ENCODE data around the gene BRD4. TPM values are rescaled to one million over a fixed set of nuclear protein-coding genes. Genes with fewer than 3 reads are reported as not detected.

The BRD4 gene
- total and polyA plus RNA-seq, 2 donors (not counting 3 experiments of a cell fraction or from before 2014, with no cell fraction given): 14.9 to 125 TPM

GRCh38 chr19:15257782-15258181 lies 74.6 kb downstream of the BRD4 start:
- H3K36me3 ChIP-seq (ENCODE audit: control insufficient read depth in 2 of 2, extremely low read depth in 1 of 2, insufficient read depth in 2 of 2, low read length in 2 of 2): peaks cover 24 to 79% of the 10 kb centered on the region in 2 experiments
- no peaks in the 10 kb centered on the region for H3K27me3 ChIP-seq (ENCODE audit: control insufficient read depth in 2 of 2, insufficient read depth in 2 of 2, low read length in 2 of 2)
- no peak for TF ChIP-seq FOS (IDR thresholded peaks at IDR 0.05; ENCODE audit: borderline replicate concordance, insufficient read depth, low read length)
- no peak for TF ChIP-seq MYC (IDR thresholded peaks at IDR 0.05; ENCODE audit: low read depth, low read length)
- TF ChIP-seq MAX (IDR thresholded peaks at IDR 0.05; ENCODE audit: insufficient read depth, insufficient read length): no peak
- TF ChIP-seq POLR2AphosphoS5 (IDR thresholded peaks at IDR 0.05; ENCODE audit: insufficient read depth, low read depth, low read length): no peak
- TF ChIP-seq EZH2 (IDR thresholded peaks at IDR 0.05; ENCODE audit: borderline replicate concordance, low read depth, low read length, severe bottlenecking): no peak
- TF ChIP-seq CTCF (IDR thresholded peaks at IDR 0.05; ENCODE audit: extremely low read depth in 1 of 2, insufficient read depth in 1 of 2, low read depth in 1 of 2, low read length in 2 of 2): no peak
- no peak for TF ChIP-seq GATA2 (IDR thresholded peaks at IDR 0.05; ENCODE audit: insufficient read depth, insufficient read length, low read depth, low read length)
- no peak for TF ChIP-seq POLR2A (IDR thresholded peaks at IDR 0.05; ENCODE audit: low read depth, low read length)
- TF ChIP-seq JUN (IDR thresholded peaks at IDR 0.05; ENCODE audit: borderline replicate concordance, insufficient read depth, insufficient read length, low read depth): no peak
- H3K9me1 ChIP-seq (replicated peaks; ENCODE audit: control insufficient read depth, extremely low read depth, insufficient read depth, low read length): no peaks in the 10 kb centered on the region
- no peak overlapping the region for H3K27ac ChIP-seq (ENCODE audit: insufficient read depth, low read depth, low read length)
- dilution Hi-C loops (cut with MboI; ENCODE audit: extremely low pct_ligation_motif_present, low sequenced_read_pairs) (no loop called here), intact Hi-C loops (cut with micrococcal nuclease) (loop anchor here (10.0 kb wide), 1 partner anchor 153 kb away; the partner anchor contains the start of gene SYDE1)
- ChIA-PET POLR2A (no interaction called here), CTCF (interaction anchor here (0.6 to 1.7 kb wide), 2 partner anchors 9 to 166 kb away, joined by 3 to 5 read pairs; no protein-coding TSS in a partner anchor)
- H4K20me1 ChIP-seq (replicated peaks; ENCODE audit: control insufficient read depth, extremely low read depth, insufficient read depth, low read length): no peaks in the 10 kb centered on the region
- H3K4me3 ChIP-seq (replicated peaks in 1 of 3; ENCODE audit: insufficient read depth in 1 of 3, low read depth in 1 of 3, low read length in 3 of 3): no peak overlapping the region
- no peaks in the 10 kb centered on the region for H3K4me1 ChIP-seq (ENCODE audit: control insufficient read depth, extremely low read depth, insufficient read depth, low read length)
- no peak overlapping the region for H3K9ac ChIP-seq (replicated peaks; ENCODE audit: extremely low read depth, insufficient read depth, low read length)
- FAIRE-seq (no peak), DNase-seq (ENCODE audit: low read depth, low spot score) (no peak)
- BruUV-seq (replicated peaks): no TSS peak
- H3K4me2 ChIP-seq (ENCODE audit: insufficient read depth, low read length): no peak overlapping the region
- peaks cover 5% of the 10 kb centered on the region for H3K79me2 ChIP-seq (ENCODE audit: control insufficient read depth, insufficient read depth, low read length)
- H2AFZ ChIP-seq (ENCODE audit: low read depth, low read length): no peak overlapping the region
- no peaks in the 10 kb centered on the region for H3K9me3 ChIP-seq (replicated peaks; ENCODE audit: control insufficient read depth, insufficient read depth, low read length)
